Ovary (tissue), 3 donors: Measurements from ENCODE around the gene NUDT6.

Experiments used
- CTCF ChIP-seq, 3 donors: fragments of 450-650 bp in 2 of 3; fragments of 200-600 bp in 1 of 3; IDR thresholded peaks; one replicate each; pipeline versions ENCODE4 v1.5.1 to v1.8.0; 2016 to 2022; ENCODE audit warnings: antibody characterized with exemption in 3 of 3, mild to moderate bottlenecking in 1 of 3
- POLR2A ChIP-seq: fragments of 450-650 bp; IDR thresholded peaks from one replicate; pipeline ENCODE4 v1.6.1; 2017; ENCODE audit warnings: antibody characterized with exemption, mild to moderate bottlenecking, moderate library complexity
- donor health status: DM: no; HTN: no; CAD: no.

GRCh38 chr4:122861172-122861943, 61.0 kb downstream of the NUDT6 start:
- TF ChIP-seq POLR2A (no peak), CTCF (IDR thresholded peaks at IDR 0.05) (no peak)
